ENCODE data around the gene HVCN1.

GRCh38 chr12:110640275-110641025 is 48.5 kb downstream of the HVCN1 start:
- TF ChIP-seq POLR2A (IDR thresholded peaks at IDR 0.05; ENCODE audit: low read length) (no peak), GATA1 (IDR thresholded peaks at IDR 0.05; ENCODE audit: low read depth, low read length) (no peak)

Measured in erythroblast (primary cell).